Neural crest cell (in vitro differentiated cells): ENCODE measurements around the gene CSDE1. TPM values are rescaled to one million over a fixed set of nuclear protein-coding genes. Genes with fewer than 3 reads are reported as not detected.
A peak's percentile ranks its signal among the peaks of the same experiment; 100 is the strongest.

ENCODE experiments used
- DNase-seq: peaks from one replicate; pipeline ENCODE4 v3.0.0; 2021; ENCODE audit warnings: low read depth, mixed read lengths, low spot score
- H3K27ac Mint-ChIP-seq: one replicate; pipeline ENCODE4 v1.8.0; 2021; ENCODE audit warnings: mild to moderate bottlenecking, mixed read lengths; ENCODE audit not compliant: unreplicated experiment
- H3K27me3 Mint-ChIP-seq: 2 replicates; pipeline ENCODE4 v1.8.0; 2021; ENCODE audit warnings: low read depth, mild to moderate bottlenecking, mixed read lengths
- H3K36me3 Mint-ChIP-seq: 2 replicates; pipeline ENCODE4 v1.8.0; 2021; ENCODE audit warnings: low read depth, mild to moderate bottlenecking, mixed read lengths
- H3K4me1 Mint-ChIP-seq: 2 replicates; pipeline ENCODE4 v1.8.0; 2021; ENCODE audit warnings: mixed read lengths
- H3K4me3 Mint-ChIP-seq: one replicate; pipeline ENCODE4 v1.8.0; 2021; ENCODE audit warnings: mild to moderate bottlenecking, mixed read lengths
- H3K9me3 Mint-ChIP-seq: 2 replicates; pipeline ENCODE4 v1.8.0; 2021; ENCODE audit warnings: mixed read lengths
- total RNA-seq: library from RNA; stranded (reverse); gene quantifications from 2 replicates; pipeline ENCODE4 v1.2.1, GENCODE V29; 2021
- TF ChIP-seq, protein P1 (sequence below): fragments of 200-600 bp; sonication (generic); conservative IDR thresholded peaks from 2 replicates; pipeline ENCODE4 v1.5.0; 2021; ENCODE audit warnings: antibody characterized with exemption, mild to moderate bottlenecking

Gene CSDE1
- total RNA-seq, 1 donor from 2014 or later = 659 TPM

DNA sequence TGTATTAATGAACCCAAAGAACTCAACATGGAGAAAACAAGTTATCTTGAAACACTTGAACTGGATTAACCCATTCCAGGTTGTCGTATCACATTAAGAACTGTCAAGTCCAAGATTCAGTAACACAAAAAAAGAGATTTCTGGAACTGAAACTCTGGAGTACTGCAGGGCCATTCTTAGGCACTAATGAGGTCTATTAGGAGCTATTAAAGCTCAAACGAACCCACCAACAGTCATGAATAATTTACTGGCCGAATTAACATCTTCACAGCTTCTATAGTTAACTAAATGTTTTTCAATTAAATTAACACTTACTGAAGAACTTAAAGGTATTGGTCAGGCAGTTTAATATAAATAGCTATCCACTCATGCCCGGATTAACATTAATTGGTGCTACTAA lies 4.6 kb downstream of the CSDE1 start:
- Mint-ChIP-seq H3K27ac (no peak overlapping the region), H3K4me3 (peak overlapping the region; percentile 58), H3K27me3 (peaks cover 2% of the 10 kb centered on the region)

DNA sequence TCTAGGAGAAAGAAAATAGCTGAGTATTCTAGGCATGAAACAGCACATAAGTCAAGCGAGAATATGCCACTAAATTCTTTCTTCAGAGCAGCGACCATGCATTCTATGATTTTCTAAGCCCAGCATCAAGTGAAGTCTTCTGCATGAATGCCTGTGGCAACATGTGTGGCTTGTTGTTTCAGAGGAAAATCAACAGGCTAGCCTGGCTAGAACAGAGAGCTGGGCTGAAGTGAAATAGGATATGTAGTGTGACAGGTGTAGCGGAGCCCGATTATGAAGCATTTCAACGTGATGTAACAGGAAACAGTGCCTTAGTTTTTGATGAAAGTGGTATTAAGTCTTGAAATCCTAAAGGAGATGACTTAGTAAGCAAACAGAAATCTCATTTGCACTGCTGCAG lies 7.0 kb downstream of the CSDE1 start:
- H3K27ac Mint-ChIP-seq = no peak overlapping the region
- no peaks in the 10 kb centered on the region for H3K27me3 Mint-ChIP-seq
- TF ChIP-seq, protein P1, sequence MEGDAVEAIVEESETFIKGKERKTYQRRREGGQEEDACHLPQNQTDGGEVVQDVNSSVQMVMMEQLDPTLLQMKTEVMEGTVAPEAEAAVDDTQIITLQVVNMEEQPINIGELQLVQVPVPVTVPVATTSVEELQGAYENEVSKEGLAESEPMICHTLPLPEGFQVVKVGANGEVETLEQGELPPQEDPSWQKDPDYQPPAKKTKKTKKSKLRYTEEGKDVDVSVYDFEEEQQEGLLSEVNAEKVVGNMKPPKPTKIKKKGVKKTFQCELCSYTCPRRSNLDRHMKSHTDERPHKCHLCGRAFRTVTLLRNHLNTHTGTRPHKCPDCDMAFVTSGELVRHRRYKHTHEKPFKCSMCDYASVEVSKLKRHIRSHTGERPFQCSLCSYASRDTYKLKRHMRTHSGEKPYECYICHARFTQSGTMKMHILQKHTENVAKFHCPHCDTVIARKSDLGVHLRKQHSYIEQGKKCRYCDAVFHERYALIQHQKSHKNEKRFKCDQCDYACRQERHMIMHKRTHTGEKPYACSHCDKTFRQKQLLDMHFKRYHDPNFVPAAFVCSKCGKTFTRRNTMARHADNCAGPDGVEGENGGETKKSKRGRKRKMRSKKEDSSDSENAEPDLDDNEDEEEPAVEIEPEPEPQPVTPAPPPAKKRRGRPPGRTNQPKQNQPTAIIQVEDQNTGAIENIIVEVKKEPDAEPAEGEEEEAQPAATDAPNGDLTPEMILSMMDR = no peak
- no peaks in the 10 kb centered on the region for H3K9me3 Mint-ChIP-seq
- H3K4me3 Mint-ChIP-seq = no peak overlapping the region
- peaks cover 3% of the 10 kb centered on the region for H3K36me3 Mint-ChIP-seq
- peaks cover 46% of the 10 kb centered on the region for H3K4me1 Mint-ChIP-seq
- no peak for DNase-seq

More for the DNA sequence above, 4.6 kb downstream of the CSDE1 start:
- Mint-ChIP-seq H3K9me3 (no peaks in the 10 kb centered on the region), H3K36me3 (peaks cover 7% of the 10 kb centered on the region), H3K4me1 (peaks cover 61% of the 10 kb centered on the region)
- no peak for DNase-seq
- TF ChIP-seq, protein P1 = no peak

DNA sequence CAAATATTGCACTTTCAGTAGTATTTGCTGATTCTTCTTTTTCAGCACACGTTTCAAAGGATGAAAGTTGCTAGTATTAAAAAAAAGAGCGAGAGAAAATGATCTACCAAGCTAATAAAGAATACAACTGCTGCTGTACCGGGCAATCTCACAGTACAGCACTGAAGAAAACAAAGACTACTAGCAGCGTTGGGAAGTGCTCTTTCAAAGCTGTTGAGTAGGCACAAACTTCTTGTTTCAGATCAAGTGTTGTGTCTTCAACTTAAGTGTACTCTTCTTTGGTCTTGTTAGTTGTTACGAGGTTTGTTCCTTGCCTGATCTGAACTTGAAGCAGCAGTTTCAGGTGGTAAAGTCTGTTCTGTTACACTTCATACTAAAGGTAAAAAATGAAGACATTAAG lies 7.9 kb downstream of the CSDE1 start:
- peaks cover 36% of the 10 kb centered on the region for H3K4me1 Mint-ChIP-seq
- TF ChIP-seq, protein P1 = no peak
- H3K27me3 Mint-ChIP-seq = no peaks in the 10 kb centered on the region
- DNase-seq = no peak
- H3K36me3 Mint-ChIP-seq = peaks cover 3% of the 10 kb centered on the region
- H3K9me3 Mint-ChIP-seq = no peaks in the 10 kb centered on the region
- H3K27ac Mint-ChIP-seq = no peak overlapping the region
- H3K4me3 Mint-ChIP-seq = no peak overlapping the region

DNA sequence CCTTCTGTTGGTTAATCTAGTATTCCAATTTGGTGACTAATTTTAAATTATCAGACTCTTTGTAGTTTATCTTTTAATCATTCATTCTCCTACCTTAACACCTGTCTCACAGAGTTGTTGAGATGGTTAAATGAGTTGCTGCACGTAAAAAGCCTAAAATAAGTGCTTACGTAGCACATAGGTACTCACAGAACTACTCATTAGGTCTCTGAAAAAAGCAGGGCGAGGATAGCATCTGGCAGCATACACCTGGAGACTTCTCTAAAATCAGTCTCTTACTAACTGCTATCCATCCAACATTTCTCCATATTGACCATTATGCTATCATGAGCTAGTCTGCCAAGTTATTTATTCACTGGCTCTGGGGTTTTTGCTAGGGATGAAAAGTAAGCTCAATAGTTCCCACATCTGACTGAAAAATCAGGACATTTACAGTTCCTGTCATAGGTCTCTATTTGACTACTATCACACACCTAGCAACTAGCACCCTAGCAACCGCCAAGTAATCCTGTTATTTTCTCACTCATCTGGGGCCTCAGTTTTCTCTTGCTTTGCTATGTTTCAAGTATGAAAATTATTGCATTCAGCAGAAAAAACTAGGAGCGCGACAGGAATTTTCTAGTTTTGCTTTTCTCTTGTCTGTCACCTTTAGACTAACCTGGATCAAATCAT lies 11.2 kb downstream of the CSDE1 start:
- peaks cover 14% of the 10 kb centered on the region for H3K4me1 Mint-ChIP-seq
- H3K4me3 Mint-ChIP-seq = no peak overlapping the region
- peaks cover 9% of the 10 kb centered on the region for H3K36me3 Mint-ChIP-seq
- H3K27me3 Mint-ChIP-seq = no peaks in the 10 kb centered on the region
- H3K27ac Mint-ChIP-seq = no peak overlapping the region
- TF ChIP-seq, protein P1 = no peak
- DNase-seq = no peak
- no peaks in the 10 kb centered on the region for H3K9me3 Mint-ChIP-seq

DNA sequence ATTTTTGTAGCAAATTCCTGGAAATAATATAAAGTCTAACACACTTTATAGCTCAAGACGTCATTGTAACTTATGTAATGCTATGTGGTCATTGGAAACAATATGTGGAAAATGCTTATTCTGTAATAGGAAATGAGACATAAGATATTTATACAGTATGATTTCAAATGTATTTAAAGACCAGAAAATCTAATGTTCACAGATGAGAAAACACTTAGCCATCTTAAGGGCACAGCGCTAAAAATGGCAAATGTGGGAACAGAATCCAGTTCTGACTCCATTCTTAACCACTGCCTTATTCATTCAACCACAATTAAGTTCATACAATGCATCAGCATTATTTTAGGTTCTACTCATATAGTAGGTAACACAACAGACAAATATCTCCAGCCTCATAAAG lies 12.5 kb downstream of the CSDE1 start:
- H3K4me3 Mint-ChIP-seq = no peak overlapping the region
- DNase-seq = no peak
- H3K27ac Mint-ChIP-seq = no peak overlapping the region
- TF ChIP-seq, protein P1 = no peak
- H3K36me3 Mint-ChIP-seq = peaks cover 14% of the 10 kb centered on the region
- no peaks in the 10 kb centered on the region for H3K9me3 Mint-ChIP-seq
- H3K4me1 Mint-ChIP-seq = peaks cover 3% of the 10 kb centered on the region
- H3K27me3 Mint-ChIP-seq = no peaks in the 10 kb centered on the region
